Neuronal stem cell (in vitro differentiated cells): ENCODE measurements around the gene CSNK2B.
A peak's percentile ranks its signal among the peaks of the same experiment; 100 is the strongest.

ENCODE experiments used
- DNase-seq: peaks from one replicate; pipeline ENCODE4 v3.0.0-alpha.2; 2013; ENCODE audit warnings: low spot score
- H2AFZ ChIP-seq: one replicate; pipeline ENCODE4 v1.6.1; 2013; ENCODE audit warnings: mild to moderate bottlenecking, low read length, inconsistent platforms
- H2AK5ac ChIP-seq: 2 replicates; pipeline ENCODE4 v1.6.1; 2013; ENCODE audit warnings: low read depth, mild to moderate bottlenecking, inconsistent platforms, low read length, moderate library complexity, mixed read lengths
- H2BK120ac ChIP-seq: 2 replicates; pipeline ENCODE4 v1.6.1; 2013; ENCODE audit warnings: low read depth, mild to moderate bottlenecking, inconsistent platforms, low read length, moderate library complexity, mixed read lengths
- H2BK12ac ChIP-seq: one replicate; pipeline ENCODE4 v1.6.1; 2013; ENCODE audit warnings: low read length, inconsistent platforms
- H2BK15ac ChIP-seq: 2 replicates; pipeline ENCODE4 v1.6.1; 2013; ENCODE audit warnings: mild to moderate bottlenecking, low read length, inconsistent platforms, mixed read lengths
- H2BK5ac ChIP-seq: one replicate; pipeline ENCODE4 v1.6.1; 2013; ENCODE audit warnings: inconsistent platforms, mild to moderate bottlenecking, low read length, moderate library complexity
- H3K14ac ChIP-seq: one replicate; pipeline ENCODE4 v1.6.1; 2013; ENCODE audit warnings: low read length, inconsistent platforms
- H3K18ac ChIP-seq: 2 replicates; pipeline ENCODE4 v1.6.1; 2013; ENCODE audit warnings: low read length, inconsistent platforms
- H3K23ac ChIP-seq: 2 replicates; pipeline ENCODE4 v1.6.1; 2013; ENCODE audit warnings: low read depth, mild to moderate bottlenecking, mixed read lengths, low read length, inconsistent platforms; ENCODE audit not compliant: poor library complexity
- H3K27ac ChIP-seq: replicated peaks from 3 replicates; pipeline ENCODE4 v1.5.1; 2013; ENCODE audit warnings: low read length, inconsistent platforms
- H3K27me3 ChIP-seq, 3 experiments: 2 replicates each; pipeline ENCODE4 v1.6.1; 2013; ENCODE audit warnings: low read length in 3 of 3, mild to moderate bottlenecking in 2 of 3, inconsistent platforms in 1 of 3, low read depth in 1 of 3, mixed read lengths in 1 of 3, moderate library complexity in 1 of 3; ENCODE audit not compliant: control insufficient read depth in 3 of 3, insufficient read depth in 3 of 3
- H3K36me3 ChIP-seq, 2 donors: replicated peaks in 1 of 2; 2 replicates each; pipeline ENCODE4 v1.6.1; 2013; ENCODE audit warnings: low read length in 2 of 2; ENCODE audit not compliant: control insufficient read depth in 2 of 2, insufficient read depth in 2 of 2
- H3K4ac ChIP-seq: 2 replicates; pipeline ENCODE4 v1.6.1; 2013; ENCODE audit warnings: inconsistent platforms, mild to moderate bottlenecking, low read length, moderate library complexity
- H3K4me1 ChIP-seq, 2 donors: 1 replicate in 1 of 2; 2 replicates in 1 of 2; pipeline ENCODE4 v1.6.1; 2013; ENCODE audit warnings: low read length in 2 of 2, low read depth in 1 of 2; ENCODE audit not compliant: control insufficient read depth in 2 of 2, insufficient read depth in 1 of 2
- H3K4me2 ChIP-seq: one replicate; pipeline ENCODE4 v1.6.1; 2013; ENCODE audit warnings: mild to moderate bottlenecking, low read length, inconsistent platforms; ENCODE audit not compliant: insufficient read depth, poor library complexity, severe bottlenecking
- H3K4me3 ChIP-seq, 2 donors: 2 replicates each; pipeline ENCODE4 v1.5.1; 2013; ENCODE audit warnings: low read length in 2 of 2, mild to moderate bottlenecking in 2 of 2, inconsistent platforms in 1 of 2, moderate library complexity in 1 of 2
- H3K79me1 ChIP-seq: one replicate; pipeline ENCODE4 v1.6.1; 2013; ENCODE audit warnings: low read depth, mild to moderate bottlenecking, inconsistent platforms, low read length, moderate library complexity
- H3K9ac ChIP-seq: one replicate; pipeline ENCODE4 v1.6.1; 2013; ENCODE audit warnings: mild to moderate bottlenecking, low read depth, low read length, inconsistent platforms; ENCODE audit not compliant: poor library complexity
- H3K9me3 ChIP-seq, 2 donors: replicated peaks in 1 of 2; 2 replicates each; pipeline versions ENCODE3 to v1.6.1; 2013; ENCODE audit warnings: low read length in 2 of 2, mild to moderate bottlenecking in 2 of 2, inconsistent platforms in 1 of 2, low read depth in 1 of 2, mixed read lengths in 1 of 2, moderate library complexity in 1 of 2; ENCODE audit not compliant: control insufficient read depth in 2 of 2, insufficient read depth in 1 of 2
- H4K8ac ChIP-seq: one replicate; pipeline ENCODE4 v1.6.1; 2013; ENCODE audit warnings: low read depth, mild to moderate bottlenecking, inconsistent platforms, low read length, moderate library complexity
- H4K91ac ChIP-seq: one replicate; pipeline ENCODE4 v1.6.1; 2013; ENCODE audit warnings: low read length, low read depth, mild to moderate bottlenecking, inconsistent platforms; ENCODE audit not compliant: poor library complexity
- WGBS, 2 donors: extraction: QIAGEN DNeasy Blood & Tissue Kit; methylation state at CpG; one replicate each; pipeline ENCODE4 v1.1.7; 2013; ENCODE audit warnings: missing lambda C conversion rate in 2 of 2, mixed read lengths in 1 of 2; ENCODE audit not compliant: insufficient read length in 2 of 2, insufficient replicate concordance in 1 of 2; ENCODE audit errors: extremely low coverage in 2 of 2; 5-methylcytosine and 5-hydroxymethylcytosine counted together

Gene CSNK2B

DNA sequence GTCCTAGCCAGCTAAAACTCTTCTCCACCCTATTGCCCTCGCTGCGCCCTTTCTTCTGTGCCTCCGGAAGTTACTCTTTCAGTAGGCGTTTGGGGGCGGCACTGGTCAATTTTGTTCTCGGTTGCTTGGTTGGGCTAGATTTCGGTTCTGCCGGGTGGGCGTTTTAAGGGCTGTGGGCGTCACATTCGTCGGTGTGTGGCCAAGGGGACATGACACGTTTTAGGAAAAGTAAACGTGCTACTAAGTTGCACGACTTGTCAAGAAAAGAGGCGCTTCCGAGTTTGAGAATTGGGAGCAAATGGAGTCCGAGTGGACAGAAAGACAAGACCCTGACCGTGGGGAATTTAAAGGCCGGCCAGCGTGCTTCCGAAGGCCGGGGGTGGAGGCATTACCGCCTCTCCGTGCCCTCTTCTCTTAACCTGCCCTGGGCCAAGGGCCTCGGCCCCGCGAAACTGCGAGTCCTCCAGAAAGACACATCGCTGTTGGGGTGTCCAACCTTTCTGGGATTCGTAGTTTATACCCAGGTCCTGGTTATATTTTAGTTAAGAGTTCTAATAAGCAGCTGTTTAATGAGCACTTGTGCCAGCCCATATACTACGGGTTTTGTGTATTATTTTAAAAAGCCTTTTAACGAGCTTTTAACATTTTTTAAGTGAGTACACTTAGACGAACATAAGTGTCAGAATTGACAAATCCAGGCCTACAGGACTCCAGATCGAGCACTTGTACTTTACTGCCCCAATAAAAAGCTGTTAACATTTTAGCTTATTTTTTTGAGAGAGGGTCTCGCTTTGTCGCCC, 12.8 kb upstream of the CSNK2B start:
- peak overlapping the region; percentile 98 for H3K27ac ChIP-seq
- H3K4me2 ChIP-seq = peak overlapping the region; percentile 82
- H3K18ac ChIP-seq = peak overlapping the region; percentile 96
- H4K8ac ChIP-seq = no peak overlapping the region
- peak overlapping the region; percentile 96 for H2BK5ac ChIP-seq
- no peak overlapping the region for H2BK12ac ChIP-seq
- peaks cover 24 to 52% of the 10 kb centered on the region in 2 donors for H3K36me3 ChIP-seq
- no peak overlapping the region for H3K4ac ChIP-seq
- H3K27me3 ChIP-seq = no peaks in the 10 kb centered on the region
- peak overlapping the region; percentile 80 to 93 for H3K4me3 ChIP-seq
- peaks cover 6% of the 10 kb centered on the region for H3K79me1 ChIP-seq
- no peak overlapping the region for H2BK15ac ChIP-seq
- no peak overlapping the region for H2BK120ac ChIP-seq
- H3K14ac ChIP-seq = no peak overlapping the region
- H3K9ac ChIP-seq = peak overlapping the region; percentile 68
- peak overlapping the region; percentile 97 for H3K23ac ChIP-seq
- no CpG with 5 or more reads among the region's 37 CpGs for WGBS, 2 donors
- H3K9me3 ChIP-seq = no peaks in the 10 kb centered on the region
- DNase-seq = peak; percentile 21
- H2AK5ac ChIP-seq = peak overlapping the region; percentile 73
- peaks cover 2 to 11% of the 10 kb centered on the region in 2 donors for H3K4me1 ChIP-seq
- H4K91ac ChIP-seq = peak overlapping the region; percentile 60
- H2AFZ ChIP-seq = peak overlapping the region; percentile 88

DNA sequence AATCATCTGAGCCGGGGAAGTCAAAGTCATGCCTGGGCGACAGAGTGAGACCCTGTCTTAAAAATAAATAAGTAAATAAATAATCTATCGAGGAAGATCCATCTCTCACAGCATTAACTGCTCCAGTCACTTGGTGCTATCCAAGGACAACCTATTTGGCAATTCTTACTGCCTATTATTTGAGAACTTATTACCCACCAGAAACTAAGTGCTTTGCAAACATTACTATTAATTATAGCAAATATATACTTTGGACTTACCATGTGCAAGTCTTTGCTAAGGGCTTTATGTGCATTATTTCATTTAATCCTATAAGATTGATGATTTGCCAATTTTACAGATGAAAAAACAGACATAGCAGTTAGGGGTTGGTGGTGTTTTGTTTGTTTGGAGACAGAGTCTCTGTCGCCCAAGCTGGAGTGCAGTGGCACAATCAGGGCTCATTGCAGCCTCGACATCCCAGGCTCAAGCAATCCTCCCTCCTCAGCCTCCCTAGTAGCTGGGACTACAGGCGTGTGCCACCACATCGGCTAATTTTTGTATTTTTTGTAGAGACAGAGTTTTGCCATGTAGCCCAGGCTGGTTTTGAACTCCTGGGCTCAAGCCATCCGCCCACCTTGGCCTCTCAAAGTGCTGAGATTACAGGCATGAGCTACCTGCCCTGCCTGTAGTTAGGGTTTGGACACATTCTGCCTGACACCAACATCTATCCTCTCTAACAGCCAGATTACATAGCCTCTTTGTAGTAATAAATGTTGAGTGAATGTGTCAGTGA, 11.1 kb upstream of the CSNK2B start:
- no CpG with 5 or more reads among the region's 8 CpGs for WGBS, 2 donors
- Histone ChIP-seq H3K4me2 (no peak overlapping the region), H3K9ac (no peak overlapping the region), H4K91ac (no peak overlapping the region), H2AFZ (no peak overlapping the region), H3K9me3 (no peaks in the 10 kb centered on the region), H3K4ac (no peak overlapping the region), H2BK5ac (no peak overlapping the region), H3K4me1 (peaks cover 10 to 24% of the 10 kb centered on the region in 2 donors), H3K18ac (no peak overlapping the region), H3K36me3 (peaks cover 10 to 49% of the 10 kb centered on the region in 2 donors), H3K79me1 (peaks cover 10% of the 10 kb centered on the region), H3K14ac (no peak overlapping the region), H2BK12ac (no peak overlapping the region), H2AK5ac (no peak overlapping the region), H3K27me3 (no peaks in the 10 kb centered on the region), H3K23ac (no peak overlapping the region), H2BK120ac (no peak overlapping the region), H3K4me3 (no peak overlapping the region), H4K8ac (no peak overlapping the region), H3K27ac (no peak overlapping the region), H2BK15ac (no peak overlapping the region)
- no peak for DNase-seq

DNA sequence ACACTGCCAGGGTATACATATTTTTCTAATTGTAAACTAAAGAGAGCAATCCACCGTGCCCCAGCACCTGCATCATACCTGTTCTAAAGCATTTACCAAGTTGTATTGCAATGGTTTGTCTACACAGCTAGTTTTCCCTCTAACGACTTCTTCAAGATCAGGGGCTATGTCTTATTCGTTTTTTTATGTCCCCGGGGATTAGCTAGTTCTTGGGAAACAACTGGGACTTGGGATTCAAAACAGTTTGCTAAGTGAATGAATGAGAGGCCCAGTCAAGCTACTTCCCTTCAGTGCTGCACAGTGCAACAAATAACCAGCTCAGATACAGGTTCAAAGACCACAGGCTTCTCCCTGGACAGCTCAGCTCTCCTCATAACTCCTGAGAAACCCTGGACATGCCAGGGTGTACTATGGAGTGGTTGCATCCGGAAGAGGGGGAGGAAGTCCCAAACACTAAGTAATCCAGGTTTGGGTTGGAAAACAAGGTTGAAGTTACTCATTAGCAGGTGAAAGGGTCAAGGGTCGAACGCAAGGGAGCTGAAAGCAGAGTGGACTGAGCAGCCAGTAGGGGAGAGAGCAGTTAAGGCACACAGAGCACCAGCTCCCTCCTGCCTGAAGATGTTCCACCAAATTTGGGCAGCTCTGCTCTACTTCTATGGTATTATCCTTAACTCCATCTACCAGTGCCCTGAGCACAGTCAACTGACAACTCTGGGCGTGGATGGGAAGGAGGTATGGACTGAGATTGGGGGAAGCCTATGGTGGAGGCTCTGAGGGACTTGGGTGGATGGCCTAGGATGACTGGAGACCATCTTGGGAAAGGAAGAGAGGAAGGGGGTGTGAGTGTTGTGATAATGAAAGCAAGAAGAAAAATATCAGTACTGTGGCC, 10.3 kb upstream of the CSNK2B start, which contains the start of gene APOM:
APOM (plus strand) TSS at position 546 of the 889 bp plus-strand sequence; CDS start at position 619, 73 bp downstream.
- Histone ChIP-seq H3K9ac (no peak within 1 kb of the TSS), H3K79me1 (peaks cover 10% of the 10 kb centered on the region), H3K18ac (no peak within 1 kb of the TSS), H2BK5ac (no peak within 1 kb of the TSS), H3K9me3 (no peaks in the 10 kb centered on the region), H3K4ac (no peak within 1 kb of the TSS), H2BK12ac (no peak within 1 kb of the TSS), H3K4me3 (no peak within 1 kb of the TSS), H2AK5ac (no peak within 1 kb of the TSS), H4K91ac (no peak within 1 kb of the TSS), H3K4me2 (no peak within 1 kb of the TSS), H4K8ac (no peak within 1 kb of the TSS), H2AFZ (no peak within 1 kb of the TSS), H2BK120ac (no peak within 1 kb of the TSS), H3K14ac (no peak within 1 kb of the TSS), H3K4me1 (peaks cover 12 to 26% of the 10 kb centered on the region in 2 donors), H2BK15ac (no peak within 1 kb of the TSS), H3K27ac (no peak within 1 kb of the TSS), H3K23ac (no peak within 1 kb of the TSS), H3K27me3 (no peaks in the 10 kb centered on the region), H3K36me3 (peaks cover 10 to 40% of the 10 kb centered on the region in 2 donors)
- DNase-seq = no peak
- no CpG with 5 or more reads among the region's 8 CpGs for WGBS, 2 donors
